Heart left ventricle (tissue), 16 donors: ENCODE results near the gene CD53. TPM values are rescaled to one million over a fixed set of nuclear protein-coding genes. Genes with fewer than 3 reads are reported as not detected.

Source experiments
- ATAC-seq, 4 donors: fragments of 200-7000 bp; cut with Tn5 transposase; one replicate each; pipeline ENCODE4 v1.9.1; 2020 to 2022; ENCODE audit warnings: moderate library complexity in 4 of 4, mild to moderate bottlenecking in 3 of 4, moderate number of reproducible peaks in 1 of 4
- DNase-seq, 5 donors: peaks; one replicate each; pipeline ENCODE4 v3.0.0-alpha.2; 2020
- H3K27ac ChIP-seq, 12 donors: fragments of 200-600 bp; sonication (generic) in 4 of 12; one replicate each; pipeline versions ENCODE4 v1.5.0 to v1.8.0; 2016 to 2022; ENCODE audit warnings: mild to moderate bottlenecking in 2 of 12
- H3K27me3 ChIP-seq, 9 donors: fragments of 200-600 bp; sonication (generic) in 2 of 9; one replicate each; pipeline versions ENCODE4 v1.5.1 to v1.8.0; 2016 to 2022; ENCODE audit warnings: mild to moderate bottlenecking in 3 of 9
- H3K36me3 ChIP-seq, 9 donors: fragments of 200-600 bp; sonication (generic) in 2 of 9; one replicate each; pipeline versions ENCODE4 v1.5.0 to v1.8.0; 2018 to 2022; ENCODE audit warnings: mild to moderate bottlenecking in 2 of 9
- H3K4me1 ChIP-seq, 12 donors: fragments of 200-600 bp; sonication (generic) in 4 of 12; one replicate each; pipeline versions ENCODE4 v1.5.0 to v1.8.0; 2016 to 2022; ENCODE audit warnings: mild to moderate bottlenecking in 3 of 12
- H3K4me3 ChIP-seq, 12 donors: fragments of 200-600 bp; sonication (generic) in 4 of 12; one replicate each; pipeline versions ENCODE4 v1.5.0 to v1.8.0; 2017 to 2022; ENCODE audit warnings: mild to moderate bottlenecking in 9 of 12, moderate library complexity in 4 of 12
- H3K9me3 ChIP-seq, 12 donors: fragments of 200-600 bp; sonication (generic) in 4 of 12; one replicate each; pipeline versions ENCODE4 v1.5.0 to v1.8.0; 2016 to 2022; ENCODE audit warnings: mild to moderate bottlenecking in 1 of 12
- CTCF ChIP-seq, 12 donors: fragments of 200-600 bp; sonication (generic) in 4 of 12; IDR thresholded peaks; one replicate each; pipeline versions ENCODE4 v1.5.0 to v1.8.0; 2018 to 2022; ENCODE audit warnings: antibody characterized with exemption in 12 of 12, mild to moderate bottlenecking in 5 of 12
- POLR2A ChIP-seq, 2 donors: fragments of 450-650 bp; IDR thresholded peaks; one replicate each; pipeline ENCODE4 v1.6.1; 2017; ENCODE audit warnings: antibody characterized with exemption in 2 of 2, mild to moderate bottlenecking in 2 of 2, moderate library complexity in 2 of 2
- WGBS, 4 donors: extraction: QIAGEN DNeasy Blood & Tissue Kit in 2 of 4; methylation state at CpG; one replicate each; pipeline versions ENCODE4 v1.1.5 to v1.1.7; 2013 to 2018; 5-methylcytosine and 5-hydroxymethylcytosine counted together
- intact Hi-C, 10 donors: fragments of 100-400 bp; cut with DNase I; formaldehyde crosslinking; loops; one replicate each; pipeline versions ENCODE4 v1.11.1 to v1.14.2; 2022
- polyA plus RNA-seq, 2 donors: library from polyadenylated mRNA; stranded (reverse); fragments of 200-250 nt; gene quantifications; one replicate each; pipeline ENCODE4 v1.2.3, GENCODE V29; 2013
- total RNA-seq, 9 donors: library from RNA; depleted of rRNA in 2 of 9; stranded (reverse); fragments of >200 nt in 2 of 9; fragmentation: NEBNext Ultra II Directional in 3 of 9; extraction: Animal tissue kit (Norgen Biotek cat#: 25700) in 3 of 9; gene quantifications; one replicate each; pipeline versions ENCODE4 v1.1.0 to v1.2.4, GENCODE V29; 2016 to 2023
- donor health status: ischemic (EF 13 %, LVEDD 7.1; RV severe dilation, severe dysfunction).
- donor health status: healthy with polysubstance abuse.
- donor health status: DM: no; HTN: yes; CAD: no.
- donor health status: DM: no; HTN: no; CAD: no.
- donor health status: ischemic (EF 25% LVEDD 6.9; RV normal size, moderate dysfunction).
- donor health status: ischemic (EF 25% LVEDD 5.7; RV mildly dilated, moderate dysfunction).
- donor health status: healthy.
- donor health status: DM: yes; HTN: yes; CAD: no.
- donor health status: ischemic (EF 35%, LVEDD 5.7; RV mildly dilated, moderate dysfunction).
- donor health status: nonischemic (EF 11% LVEDD 7.7; RV severe dilation, severe dysfunction).
- donor health status: DM: yes; HTN: yes; CAD: no.
- donor health status: PGD.
- donor health status: ischemic (EF 29% LVEDD 5.4; RV normal size, mild dysfunction).
- donor health status: nonischemic (EF 23%, LVEDD 6.1; RV moderate dilation, normal function).

The CD53 gene
- total and polyA plus RNA-seq, 11 donors, result 3.7 to 101 (median 8.0) TPM

- H3K4me3 ChIP-seq, result no peak overlapping the region
- ATAC-seq, result no peak
- TF ChIP-seq POLR2A (IDR thresholded peaks at IDR 0.05) (no peak), CTCF (IDR thresholded peaks at IDR 0.05) (no peak)
- H3K9me3 ChIP-seq, result peaks cover 0 to 5% (median 0%) of the 10 kb centered on the region in 12 donors
- WGBS, 4 donors, result 54 to 58% (median 56%) methylated on average over 4 of the region's 4 CpGs
- no peak for DNase-seq
- no peaks in the 10 kb centered on the region for H3K4me1 ChIP-seq
- peaks cover 0 to 9% (median 0%) of the 10 kb centered on the region in 9 donors for H3K27me3 ChIP-seq
- intact Hi-C loops, result no loop called here
- no peaks in the 10 kb centered on the region for H3K36me3 ChIP-seq
- H3K27ac ChIP-seq, result no peak overlapping the region
These were observed 26.1 kb upstream of the CD53 start for GRCh38 chr1:110846861-110847260.

GRCh38 chr1:110850145-110850544 lies 22.8 kb upstream of the CD53 start:
- no peak for ATAC-seq
- no peak for DNase-seq
- no peak overlapping the region for H3K27ac ChIP-seq
- no peak overlapping the region for H3K4me3 ChIP-seq
- 38 to 53% (median 44%) methylated on average over 2 of the region's 2 CpGs for WGBS, 4 donors
- H3K27me3 ChIP-seq, result peaks cover 0 to 19% (median 0%) of the 10 kb centered on the region in 9 donors
- intact Hi-C loops, result no loop called here
- no peak for TF ChIP-seq CTCF (IDR thresholded peaks at IDR 0.05)
- no peak for TF ChIP-seq POLR2A (IDR thresholded peaks at IDR 0.05)
- no peaks in the 10 kb centered on the region for H3K36me3 ChIP-seq
- H3K9me3 ChIP-seq, result no peaks in the 10 kb centered on the region
- H3K4me1 ChIP-seq, result no peaks in the 10 kb centered on the region

GRCh38 chr1:110850627-110851026 lies 22.3 kb upstream of the CD53 start:
- TF ChIP-seq POLR2A (IDR thresholded peaks at IDR 0.05) (no peak), CTCF (IDR thresholded peaks at IDR 0.05) (no peak)
- ATAC-seq (no peak), DNase-seq (no peak)
- H3K4me1 ChIP-seq, result no peaks in the 10 kb centered on the region
- H3K27ac ChIP-seq, result no peak overlapping the region
- H3K4me3 ChIP-seq, result no peak overlapping the region
- H3K36me3 ChIP-seq, result no peaks in the 10 kb centered on the region
- 53 to 63% (median 61%) methylated on average over 1 of the region's 1 CpG for whole genome bisulfite sequencing, 4 donors
- peaks cover 0 to 19% (median 0%) of the 10 kb centered on the region in 9 donors for H3K27me3 ChIP-seq
- intact Hi-C loops, result no loop called here
- H3K9me3 ChIP-seq, result no peaks in the 10 kb centered on the region

- DNase-seq (no peak), ATAC-seq (no peak)
- TF ChIP-seq CTCF (IDR thresholded peaks at IDR 0.05) (no peak), POLR2A (IDR thresholded peaks at IDR 0.05) (no peak)
- no peak overlapping the region for H3K4me3 ChIP-seq
- intact Hi-C loops, result no loop called here
- H3K27ac ChIP-seq, result no peak overlapping the region
- H3K4me1 ChIP-seq, result no peaks in the 10 kb centered on the region
- H3K9me3 ChIP-seq, result no peaks in the 10 kb centered on the region
- no peaks in the 10 kb centered on the region for H3K36me3 ChIP-seq
- WGBS, 4 donors, result 50 to 79% (median 57%) methylated on average over 3 of the region's 3 CpGs
- peaks cover 0 to 19% (median 0%) of the 10 kb centered on the region in 9 donors for H3K27me3 ChIP-seq
These were observed 19.8 kb upstream of the CD53 start for GRCh38 chr1:110853135-110853534.
